HCT116 (cell line): Measurements from ENCODE around the gene TMEM151A. TPM values are rescaled to one million over a fixed set of nuclear protein-coding genes. Genes with fewer than 3 reads are reported as not detected.

Source experiments
- ATAC-seq: fragments of 200-7000 bp; cut with Tn5 transposase; 2 replicates; pipeline ENCODE4 v1.9.1; 2020; ENCODE audit warnings: mild to moderate bottlenecking, moderate library complexity
- BruUV-seq: library from RNA; stranded (reverse); fragments of 400-500 nt; replicated peaks from 2 replicates; lab custom pipeline; 2021; lab: Mats Ljungman, UMichigan
- CTCF ChIA-PET: fragments of 300-600 bp; sonication (Branson Sonifier 250); formaldehyde crosslinking; loops from one replicate; lab custom pipeline; 2021; ENCODE audit warnings: antibody characterized with exemption; lab: Charles Lee
- POLR2A ChIA-PET: fragments of 300-600, 350-600 bp; sonication (Branson Sonifier 250); formaldehyde crosslinking; loops from one replicate; lab custom pipeline; 2021; ENCODE audit warnings: antibody characterized with exemption; lab: Charles Lee
- RAD21 ChIA-PET, 2 experiments: fragments of 300-600 bp; sonication (Branson Sonifier 250); formaldehyde crosslinking; loops; one replicate each; lab custom pipeline; 2023; ENCODE audit warnings: low total read pairs in 2 of 2; ENCODE audit not compliant: uncharacterized antibody in 2 of 2, unreplicated experiment in 2 of 2, low non-redundant PET in 1 of 2; lab: Charles Lee
- DNase-seq: peaks from one replicate; pipeline ENCODE4 v3.0.0-alpha.2; 2010; ENCODE audit warnings: low read depth, low spot score
- H2AFZ ChIP-seq: fragments of 200-600 bp; shearing (Covaris generic), sonication (generic); 2 replicates; pipeline ENCODE4 v1.6.1; 2017; ENCODE audit warnings: low read depth, mixed run types, mixed read lengths, antibody characterized with exemption, low read length; ENCODE audit not compliant: poor library complexity, severe bottlenecking
- H3K27ac ChIP-seq: 2 replicates; pipeline ENCODE4 v1.5.1; 2012; ENCODE audit warnings: low read depth, low read length
- H3K27me3 ChIP-seq: fragments of 200-600 bp; sonication (generic); 2 replicates; pipeline ENCODE4 v1.6.1; 2016; ENCODE audit warnings: mixed run types, low read length, mixed read lengths; ENCODE audit not compliant: insufficient read depth
- H3K36me3 ChIP-seq, 2 experiments: fragments of 200-500 bp in 1 of 2; fragments of 200-600 bp in 1 of 2; sonication (Bioruptor generic) in 1 of 2; sonication (generic) in 1 of 2; 2 replicates each; pipeline versions ENCODE4 v1.5.1 to v1.6.1; 2014 to 2016; ENCODE audit warnings: low read length in 2 of 2, inconsistent platforms in 1 of 2, mixed read lengths in 1 of 2, mixed run types in 1 of 2; ENCODE audit not compliant: insufficient read depth in 2 of 2, control insufficient read depth in 1 of 2
- H3K4me1 ChIP-seq, 2 experiments: fragments of 200-600 bp in 1 of 2; sonication (generic) in 1 of 2; 2 replicates each; pipeline versions ENCODE4 v1.5.1 to v1.6.1; 2012 to 2017; ENCODE audit warnings: low read length in 2 of 2, inconsistent platforms in 1 of 2, mild to moderate bottlenecking in 1 of 2, mixed read lengths in 1 of 2, mixed run types in 1 of 2, moderate library complexity in 1 of 2; ENCODE audit not compliant: insufficient read depth in 2 of 2, control insufficient read depth in 1 of 2
- H3K4me2 ChIP-seq: fragments of 200-600 bp; sonication (generic); 2 replicates; pipeline ENCODE4 v1.6.1; 2017; ENCODE audit warnings: mixed run types, low read length, mixed read lengths
- H3K4me3 ChIP-seq, 2 experiments: fragments of 200-600 bp in 1 of 2; sonication (generic) in 1 of 2; replicated peaks in 1 of 2; 2 replicates each; pipeline ENCODE4 v1.5.1; 2011 to 2016; ENCODE audit warnings: low read length in 2 of 2, control low read depth in 1 of 2, low read depth in 1 of 2, mild to moderate bottlenecking in 1 of 2, mixed read lengths in 1 of 2, mixed run types in 1 of 2
- H3K79me2 ChIP-seq: fragments of 200-600 bp; sonication (generic); 2 replicates; pipeline ENCODE4 v1.6.1; 2017; ENCODE audit warnings: mild to moderate bottlenecking, mixed run types, low read length, moderate library complexity, mixed read lengths; ENCODE audit not compliant: insufficient read depth
- H3K9ac ChIP-seq: fragments of 200-600 bp; sonication (generic); 2 replicates; pipeline ENCODE4 v1.6.1; 2016; ENCODE audit warnings: low read length, mixed read lengths
- H3K9me2 ChIP-seq: fragments of 200-600 bp; sonication (generic), shearing (Covaris generic); 2 replicates; pipeline ENCODE4 v1.6.1; 2017; ENCODE audit warnings: mixed run types, mild to moderate bottlenecking, moderate library complexity; ENCODE audit not compliant: insufficient read depth
- H3K9me3 ChIP-seq, 2 experiments: fragments of 200-500 bp in 1 of 2; fragments of 200-600 bp in 1 of 2; sonication (Bioruptor generic) in 1 of 2; sonication (generic) in 1 of 2; 2 replicates each; pipeline ENCODE4 v1.6.1; 2014 to 2017; ENCODE audit warnings: low read length in 2 of 2, mixed read lengths in 2 of 2, inconsistent platforms in 1 of 2, low read depth in 1 of 2, mild to moderate bottlenecking in 1 of 2, mixed run types in 1 of 2, moderate library complexity in 1 of 2; ENCODE audit not compliant: control insufficient read depth in 1 of 2, insufficient read depth in 1 of 2
- H4K20me1 ChIP-seq: fragments of 200-600 bp; sonication (generic), shearing (Covaris generic); 2 replicates; pipeline ENCODE4 v1.6.1; 2017; ENCODE audit warnings: mixed run types, mild to moderate bottlenecking, moderate library complexity; ENCODE audit not compliant: insufficient read depth
- ELF1 ChIP-seq: IDR thresholded peaks from 2 replicates; pipeline ENCODE4 v1.6.1; 2012; ENCODE audit warnings: low read depth, borderline replicate concordance
- RAD21 ChIP-seq: IDR thresholded peaks from 2 replicates; pipeline ENCODE4 v1.6.1; 2012; ENCODE audit warnings: low read depth, mild to moderate bottlenecking
- SIN3A ChIP-seq: IDR thresholded peaks from 2 replicates; pipeline ENCODE4 v1.6.1; 2012; ENCODE audit warnings: low read depth
- ZFX ChIP-seq: fragments of 450-650 bp; IDR thresholded peaks from 2 replicates; pipeline ENCODE4 v1.6.1; 2017
- ZNF274 ChIP-seq: fragments of 200-500 bp; sonication (Bioruptor generic); IDR thresholded peaks from 2 replicates; pipeline ENCODE4 v1.6.1; 2014; ENCODE audit warnings: mild to moderate bottlenecking, low read depth, low read length, inconsistent platforms
- intact Hi-C: fragments of 100-400 bp; cut with micrococcal nuclease; formaldehyde crosslinking; loops from 2 replicates; pipeline ENCODE4 v1.10.0; 2022
- total RNA-seq: library from RNA; stranded (reverse); gene quantifications from one replicate; pipeline ENCODE4 v1.2.1, GENCODE V29; 2021; ENCODE audit not compliant: unreplicated experiment
- TF ChIP-seq, protein P1 (sequence below), 3 experiments: fragments of 200-600 bp in 1 of 3; sonication (generic) in 1 of 3; IDR thresholded peaks in 2 of 3; conservative IDR thresholded peaks in 1 of 3; 2 replicates each; pipeline ENCODE4 v1.5.1; 2012 to 2017; ENCODE audit warnings: low read depth in 2 of 3, low read length in 2 of 3, antibody characterized with exemption in 1 of 3, borderline replicate concordance in 1 of 3, control low read depth in 1 of 3, mild to moderate bottlenecking in 1 of 3, mixed read lengths in 1 of 3, mixed run types in 1 of 3, moderate library complexity in 1 of 3; ENCODE audit not compliant: insufficient read depth in 1 of 3
- TF ChIP-seq, protein P2 (sequence below): IDR thresholded peaks from 2 replicates; pipeline ENCODE4 v1.6.1; 2011; ENCODE audit warnings: mild to moderate bottlenecking, low read length, moderate library complexity; ENCODE audit not compliant: insufficient replicate concordance; ENCODE audit errors: extremely low read depth
- TF ChIP-seq, protein P3 (sequence below): IDR thresholded peaks from 2 replicates; pipeline ENCODE4 v1.6.1; 2012

TMEM151A gene
- total RNA-seq, 1 experiment from 2014 or later, result 5.9 TPM

DNA sequence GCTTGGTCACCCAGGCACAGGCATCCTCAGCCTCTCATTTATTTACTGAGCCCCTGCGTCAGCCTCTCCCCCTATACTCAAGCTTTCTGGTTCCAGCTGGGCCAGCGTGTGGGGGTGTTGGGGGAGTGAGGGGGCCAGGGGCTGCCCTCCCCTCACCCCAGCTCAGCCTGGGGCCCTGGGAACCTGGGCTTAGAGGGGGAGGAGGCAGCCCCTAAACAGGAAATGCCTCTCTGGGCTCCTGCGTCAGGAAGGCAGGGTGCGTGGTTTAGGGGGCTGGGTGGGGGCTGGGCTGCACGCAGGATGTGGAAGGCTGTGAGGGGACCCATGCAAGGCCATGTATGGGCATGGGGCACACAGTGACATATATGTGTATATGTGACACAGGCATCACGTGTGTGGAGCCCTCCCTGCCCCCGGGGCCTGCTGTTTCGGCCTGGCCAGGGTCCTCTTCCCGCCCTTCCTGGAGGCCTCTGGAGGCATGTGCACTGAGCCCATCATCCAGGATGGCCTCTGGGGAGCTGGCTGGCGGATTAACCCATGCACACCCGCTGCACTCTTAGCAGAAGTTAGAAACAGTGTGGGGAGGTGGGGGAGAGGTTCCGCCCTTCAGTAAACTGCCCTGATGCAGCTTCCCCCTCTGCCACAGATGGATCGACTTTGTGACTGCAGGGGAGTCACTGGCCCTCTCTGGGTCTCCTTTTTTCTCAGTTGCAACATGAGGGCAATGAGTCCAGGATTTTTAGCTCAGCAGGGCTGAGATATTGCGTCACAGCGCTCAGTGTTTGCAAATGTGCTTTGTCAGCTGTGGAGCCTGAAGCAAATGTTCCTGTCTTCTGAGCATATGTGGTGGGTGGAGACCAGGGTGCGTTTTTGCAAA lies 26.3 kb downstream of the TMEM151A start:
- Histone ChIP-seq H2AFZ (no peak overlapping the region), H3K9me3 (no peaks in the 10 kb centered on the region), H3K4me2 (no peak overlapping the region), H3K9me2 (no peaks in the 10 kb centered on the region), H3K27ac (no peak overlapping the region), H3K79me2 (no peaks in the 10 kb centered on the region), H4K20me1 (no peaks in the 10 kb centered on the region), H3K36me3 (no peaks in the 10 kb centered on the region), H3K9ac (no peak overlapping the region), H3K4me1 (peaks cover 10 to 11% of the 10 kb centered on the region in 2 experiments), H3K27me3 (no peaks in the 10 kb centered on the region), H3K4me3 (no peak overlapping the region)
- RAD21 ChIA-PET, result no interaction called here
- no TSS peak for BruUV-seq
- no peak for TF ChIP-seq ELF1
- TF ChIP-seq ZFX, result no peak
- TF ChIP-seq RAD21, result no peak
- TF ChIP-seq, protein P1, sequence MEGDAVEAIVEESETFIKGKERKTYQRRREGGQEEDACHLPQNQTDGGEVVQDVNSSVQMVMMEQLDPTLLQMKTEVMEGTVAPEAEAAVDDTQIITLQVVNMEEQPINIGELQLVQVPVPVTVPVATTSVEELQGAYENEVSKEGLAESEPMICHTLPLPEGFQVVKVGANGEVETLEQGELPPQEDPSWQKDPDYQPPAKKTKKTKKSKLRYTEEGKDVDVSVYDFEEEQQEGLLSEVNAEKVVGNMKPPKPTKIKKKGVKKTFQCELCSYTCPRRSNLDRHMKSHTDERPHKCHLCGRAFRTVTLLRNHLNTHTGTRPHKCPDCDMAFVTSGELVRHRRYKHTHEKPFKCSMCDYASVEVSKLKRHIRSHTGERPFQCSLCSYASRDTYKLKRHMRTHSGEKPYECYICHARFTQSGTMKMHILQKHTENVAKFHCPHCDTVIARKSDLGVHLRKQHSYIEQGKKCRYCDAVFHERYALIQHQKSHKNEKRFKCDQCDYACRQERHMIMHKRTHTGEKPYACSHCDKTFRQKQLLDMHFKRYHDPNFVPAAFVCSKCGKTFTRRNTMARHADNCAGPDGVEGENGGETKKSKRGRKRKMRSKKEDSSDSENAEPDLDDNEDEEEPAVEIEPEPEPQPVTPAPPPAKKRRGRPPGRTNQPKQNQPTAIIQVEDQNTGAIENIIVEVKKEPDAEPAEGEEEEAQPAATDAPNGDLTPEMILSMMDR (IDR thresholded peaks at IDR 0.05 in 2 of 3, conservative IDR thresholded peaks at IDR 0.05 in 1 of 3; ENCODE audit: borderline replicate concordance in 1 of 3, insufficient read depth in 1 of 3, low read depth in 2 of 3, low read length in 2 of 3), result no peak
- TF ChIP-seq, protein P2, sequence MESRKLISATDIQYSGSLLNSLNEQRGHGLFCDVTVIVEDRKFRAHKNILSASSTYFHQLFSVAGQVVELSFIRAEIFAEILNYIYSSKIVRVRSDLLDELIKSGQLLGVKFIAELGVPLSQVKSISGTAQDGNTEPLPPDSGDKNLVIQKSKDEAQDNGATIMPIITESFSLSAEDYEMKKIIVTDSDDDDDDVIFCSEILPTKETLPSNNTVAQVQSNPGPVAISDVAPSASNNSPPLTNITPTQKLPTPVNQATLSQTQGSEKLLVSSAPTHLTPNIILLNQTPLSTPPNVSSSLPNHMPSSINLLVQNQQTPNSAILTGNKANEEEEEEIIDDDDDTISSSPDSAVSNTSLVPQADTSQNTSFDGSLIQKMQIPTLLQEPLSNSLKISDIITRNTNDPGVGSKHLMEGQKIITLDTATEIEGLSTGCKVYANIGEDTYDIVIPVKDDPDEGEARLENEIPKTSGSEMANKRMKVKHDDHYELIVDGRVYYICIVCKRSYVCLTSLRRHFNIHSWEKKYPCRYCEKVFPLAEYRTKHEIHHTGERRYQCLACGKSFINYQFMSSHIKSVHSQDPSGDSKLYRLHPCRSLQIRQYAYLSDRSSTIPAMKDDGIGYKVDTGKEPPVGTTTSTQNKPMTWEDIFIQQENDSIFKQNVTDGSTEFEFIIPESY, result no peak
- TF ChIP-seq, protein P3, sequence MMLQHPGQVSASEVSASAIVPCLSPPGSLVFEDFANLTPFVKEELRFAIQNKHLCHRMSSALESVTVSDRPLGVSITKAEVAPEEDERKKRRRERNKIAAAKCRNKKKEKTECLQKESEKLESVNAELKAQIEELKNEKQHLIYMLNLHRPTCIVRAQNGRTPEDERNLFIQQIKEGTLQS, result no peak
- no peak for TF ChIP-seq SIN3A
- no peak for TF ChIP-seq ZNF274
- ATAC-seq, result no peak
- CTCF ChIA-PET, result no interaction called here
- intact Hi-C loops, result no loop called here
- POLR2A ChIA-PET, result no interaction called here
- DNase-seq, result no peak
